NCI-H1105 treated with DMSO at 0.1 percent for 48 hours (cell line): ENCODE measurements around the gene MTMR12.

Experiments
- DNase-seq: peaks from one replicate; lab custom pipeline; 2025; lab: John Stamatoyannopoulos, UW

The MTMR12 gene

DNA sequence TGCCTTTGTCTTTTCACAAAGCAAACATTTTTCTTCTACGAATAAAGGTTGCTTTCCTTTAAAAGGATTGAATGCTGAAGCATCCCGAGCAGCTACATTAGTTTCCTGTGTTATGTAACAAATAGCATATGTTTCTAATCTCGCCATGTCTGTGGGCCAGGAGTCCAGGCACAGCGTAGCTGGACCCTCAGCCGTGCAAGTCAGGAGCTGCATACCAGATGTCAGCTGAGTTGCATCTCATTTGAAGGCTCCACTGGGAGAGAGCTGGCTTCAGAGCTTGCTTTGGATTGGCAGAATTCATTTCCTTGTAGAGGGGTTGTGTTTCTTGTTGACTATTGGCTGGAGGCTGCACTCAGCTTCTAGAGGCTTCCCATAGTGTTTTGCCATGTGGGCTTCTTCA, 122.6 kb downstream of the MTMR12 start:
- no peak for DNase-seq

GRCh38 chr5:32187675-32188074, 125.1 kb downstream of the MTMR12 start:
- DNase-seq, result no peak

GRCh38 chr5:32182463-32183063, 130.2 kb downstream of the MTMR12 start:
- DNase-seq, result no peak
